Transverse colon (tissue), 3 donors: ENCODE measurements around the gene NAT8.
"Not testable (repeated sequence)": the region's sequence is repeated elsewhere in the genome, so short reads cannot be mapped to it uniquely, and the experiment has no call there.

ENCODE experiments used
- CTCF ChIP-seq, 5 experiments: fragments of 200-600 bp in 3 of 5; fragments of 450-650 bp in 2 of 5; sonication (generic) in 3 of 5; IDR thresholded peaks; 1 replicate in 2 of 5; 2 replicates in 3 of 5; pipeline ENCODE4 v1.5.1; 2016 to 2017; ENCODE audit warnings: antibody characterized with exemption in 5 of 5, inconsistent platforms in 3 of 5, mild to moderate bottlenecking in 2 of 5, moderate library complexity in 1 of 5
- EP300 ChIP-seq: sonication (generic); formaldehyde crosslinking; IDR thresholded peaks from one replicate; pipeline ENCODE4 v1.6.1; 2017; ENCODE audit warnings: antibody characterized with exemption, low read depth

GRCh38 chr2:73604589-73604988 is 37.6 kb downstream of the NAT8 start:
- not testable (repeated sequence) for TF ChIP-seq CTCF (IDR thresholded peaks at IDR 0.05); EP300
